Right atrium auricular region (tissue), 2 donors: ENCODE measurements around the gene PTRH1. TPM values are rescaled to one million over a fixed set of nuclear protein-coding genes. Genes with fewer than 3 reads are reported as not detected.

ENCODE experiments used
- DNase-seq: peaks from one replicate; pipeline ENCODE4 v3.0.0-alpha.2; 2019; ENCODE audit warnings: low spot score
- H3K27ac ChIP-seq, 2 donors: fragments of 200-600 bp; sonication (generic); 1 replicate in 1 of 2; 2 replicates in 1 of 2; pipeline ENCODE4 v1.5.1; 2016 to 2019
- H3K27me3 ChIP-seq, 2 donors: fragments of 200-600 bp; sonication (generic); one replicate each; pipeline versions ENCODE4 v1.5.1 to v1.6.0; 2017 to 2019
- H3K36me3 ChIP-seq: fragments of 200-600 bp; sonication (generic); one replicate; pipeline ENCODE4 v1.5.1; 2016
- H3K4me1 ChIP-seq, 2 donors: fragments of 200-600 bp; sonication (generic); one replicate each; pipeline versions ENCODE4 v1.5.1 to v1.6.0; 2017 to 2019
- H3K4me3 ChIP-seq, 2 donors: fragments of 200-600 bp; sonication (generic); 1 replicate in 1 of 2; 2 replicates in 1 of 2; pipeline ENCODE4 v1.5.1; 2017 to 2019; ENCODE audit warnings: mild to moderate bottlenecking in 1 of 2, moderate library complexity in 1 of 2
- H3K9me3 ChIP-seq, 2 donors: fragments of 200-600 bp; sonication (generic); one replicate each; pipeline ENCODE4 v1.5.1; 2019
- total RNA-seq, 2 donors: library from RNA; depleted of rRNA; stranded (reverse); fragments of >200 nt; gene quantifications; one replicate each; pipeline ENCODE4 v1.1.0, GENCODE V29; 2016
- TF ChIP-seq, protein P1 (sequence below), 2 donors: fragments of 200-600 bp; sonication (generic); IDR thresholded peaks; one replicate each; pipeline ENCODE4 v1.5.1; 2019; ENCODE audit warnings: antibody characterized with exemption in 2 of 2

PTRH1 gene
- total RNA-seq, 2 donors from 2014 or later, result 16.5 to 16.7 TPM

- Histone ChIP-seq H3K36me3 (no peaks in the 10 kb centered on the region), H3K4me3 (no peak overlapping the region), H3K4me1 (peaks cover 0 to 13% of the 10 kb centered on the region in 2 donors), H3K9me3 (no peaks in the 10 kb centered on the region), H3K27me3 (no peaks in the 10 kb centered on the region), H3K27ac (no peak overlapping the region)
- TF ChIP-seq, protein P1, sequence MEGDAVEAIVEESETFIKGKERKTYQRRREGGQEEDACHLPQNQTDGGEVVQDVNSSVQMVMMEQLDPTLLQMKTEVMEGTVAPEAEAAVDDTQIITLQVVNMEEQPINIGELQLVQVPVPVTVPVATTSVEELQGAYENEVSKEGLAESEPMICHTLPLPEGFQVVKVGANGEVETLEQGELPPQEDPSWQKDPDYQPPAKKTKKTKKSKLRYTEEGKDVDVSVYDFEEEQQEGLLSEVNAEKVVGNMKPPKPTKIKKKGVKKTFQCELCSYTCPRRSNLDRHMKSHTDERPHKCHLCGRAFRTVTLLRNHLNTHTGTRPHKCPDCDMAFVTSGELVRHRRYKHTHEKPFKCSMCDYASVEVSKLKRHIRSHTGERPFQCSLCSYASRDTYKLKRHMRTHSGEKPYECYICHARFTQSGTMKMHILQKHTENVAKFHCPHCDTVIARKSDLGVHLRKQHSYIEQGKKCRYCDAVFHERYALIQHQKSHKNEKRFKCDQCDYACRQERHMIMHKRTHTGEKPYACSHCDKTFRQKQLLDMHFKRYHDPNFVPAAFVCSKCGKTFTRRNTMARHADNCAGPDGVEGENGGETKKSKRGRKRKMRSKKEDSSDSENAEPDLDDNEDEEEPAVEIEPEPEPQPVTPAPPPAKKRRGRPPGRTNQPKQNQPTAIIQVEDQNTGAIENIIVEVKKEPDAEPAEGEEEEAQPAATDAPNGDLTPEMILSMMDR (IDR thresholded peaks at IDR 0.05), result no peak
- no peak for DNase-seq
These were observed 5.2 kb downstream of the PTRH1 start for GRCh38 chr9:127710204-127710783.

- Histone ChIP-seq H3K9me3 (no peaks in the 10 kb centered on the region), H3K27me3 (no peaks in the 10 kb centered on the region), H3K36me3 (no peaks in the 10 kb centered on the region), H3K27ac (no peak overlapping the region), H3K4me1 (peaks cover 0 to 2% of the 10 kb centered on the region in 2 donors), H3K4me3 (no peak overlapping the region)
- no peak for DNase-seq
- TF ChIP-seq, protein P1 (IDR thresholded peaks at IDR 0.05), result no peak
These were observed 6.4 kb downstream of the PTRH1 start for GRCh38 chr9:127708952-127709587.

GRCh38 chr9:127707766-127708165, 7.7 kb downstream of the PTRH1 start:
- no peaks in the 10 kb centered on the region for H3K27me3 ChIP-seq
- H3K4me3 ChIP-seq, result no peak overlapping the region
- H3K27ac ChIP-seq, result no peak overlapping the region
- TF ChIP-seq, protein P1 (IDR thresholded peaks at IDR 0.05), result no peak
- no peaks in the 10 kb centered on the region for H3K36me3 ChIP-seq
- no peaks in the 10 kb centered on the region for H3K4me1 ChIP-seq
- no peak for DNase-seq
- no peaks in the 10 kb centered on the region for H3K9me3 ChIP-seq

DNA sequence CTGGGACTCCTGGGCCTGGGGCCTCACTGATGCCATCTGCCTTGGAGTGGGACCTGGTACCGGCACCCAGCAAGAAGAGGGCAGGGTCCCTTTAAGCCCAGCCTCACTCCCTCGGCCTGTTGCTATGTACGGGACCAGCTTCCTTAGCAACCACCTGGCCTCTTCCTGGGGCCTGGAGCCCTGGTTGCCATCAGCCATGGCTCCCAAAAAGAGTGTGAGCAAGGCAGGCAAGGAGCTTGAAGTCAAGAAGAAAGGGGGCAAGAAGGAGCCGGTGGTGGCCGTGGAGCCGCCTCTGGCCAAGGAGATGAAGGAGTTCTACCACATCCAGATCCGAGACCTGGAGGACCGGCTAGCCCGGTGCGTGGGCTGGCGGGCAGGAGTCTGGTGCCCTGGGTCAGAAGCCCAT, 8.6 kb downstream of the PTRH1 start, which contains the start of gene CFAP157:
CFAP157 (plus strand) TSS at position 153 of the 406 bp plus-strand sequence; CDS start at position 197, 44 bp downstream.
- Histone ChIP-seq H3K4me1 (no peaks in the 10 kb centered on the region), H3K27ac (no peak within 1 kb of the TSS), H3K4me3 (no peak within 1 kb of the TSS), H3K9me3 (no peaks in the 10 kb centered on the region), H3K27me3 (no peaks in the 10 kb centered on the region), H3K36me3 (no peaks in the 10 kb centered on the region)
- DNase-seq, result no peak
- TF ChIP-seq, protein P1 (IDR thresholded peaks at IDR 0.05), result no peak

GRCh38 chr9:127705577-127706379, 9.7 kb downstream of the PTRH1 start:
- Histone ChIP-seq H3K9me3 (no peaks in the 10 kb centered on the region), H3K27ac (no peak overlapping the region), H3K4me1 (no peaks in the 10 kb centered on the region), H3K4me3 (no peak overlapping the region), H3K36me3 (no peaks in the 10 kb centered on the region), H3K27me3 (no peaks in the 10 kb centered on the region)
- DNase-seq, result no peak
- TF ChIP-seq, protein P1 (IDR thresholded peaks at IDR 0.05), result no peak
